ENCODE results near the gene FOXE3.

DNA sequence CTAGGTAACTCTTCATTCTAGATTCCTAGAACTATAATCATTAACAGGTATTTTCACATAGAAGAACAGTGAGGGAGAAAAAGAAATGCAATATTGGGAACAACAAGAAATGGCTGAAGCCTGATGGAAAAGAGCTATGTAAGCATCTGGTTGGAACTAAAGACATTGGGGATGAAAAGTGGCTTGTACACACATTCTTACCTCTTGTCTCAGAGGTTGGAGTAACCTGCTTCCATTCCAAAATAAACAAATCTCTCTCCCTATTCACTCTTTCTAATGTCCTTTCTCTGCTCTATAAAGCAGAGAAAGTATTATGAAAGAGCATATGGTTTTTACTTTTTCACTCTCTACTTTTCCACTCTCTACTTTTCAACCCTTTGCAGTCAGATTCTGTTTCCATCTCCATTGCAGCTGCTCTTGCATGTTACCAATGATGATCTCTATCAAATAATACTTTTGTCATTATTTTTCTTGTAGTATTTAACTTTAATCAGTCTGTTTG lies 45.0 kb upstream of the FOXE3 start:
- TF ChIP-seq, protein P1, sequence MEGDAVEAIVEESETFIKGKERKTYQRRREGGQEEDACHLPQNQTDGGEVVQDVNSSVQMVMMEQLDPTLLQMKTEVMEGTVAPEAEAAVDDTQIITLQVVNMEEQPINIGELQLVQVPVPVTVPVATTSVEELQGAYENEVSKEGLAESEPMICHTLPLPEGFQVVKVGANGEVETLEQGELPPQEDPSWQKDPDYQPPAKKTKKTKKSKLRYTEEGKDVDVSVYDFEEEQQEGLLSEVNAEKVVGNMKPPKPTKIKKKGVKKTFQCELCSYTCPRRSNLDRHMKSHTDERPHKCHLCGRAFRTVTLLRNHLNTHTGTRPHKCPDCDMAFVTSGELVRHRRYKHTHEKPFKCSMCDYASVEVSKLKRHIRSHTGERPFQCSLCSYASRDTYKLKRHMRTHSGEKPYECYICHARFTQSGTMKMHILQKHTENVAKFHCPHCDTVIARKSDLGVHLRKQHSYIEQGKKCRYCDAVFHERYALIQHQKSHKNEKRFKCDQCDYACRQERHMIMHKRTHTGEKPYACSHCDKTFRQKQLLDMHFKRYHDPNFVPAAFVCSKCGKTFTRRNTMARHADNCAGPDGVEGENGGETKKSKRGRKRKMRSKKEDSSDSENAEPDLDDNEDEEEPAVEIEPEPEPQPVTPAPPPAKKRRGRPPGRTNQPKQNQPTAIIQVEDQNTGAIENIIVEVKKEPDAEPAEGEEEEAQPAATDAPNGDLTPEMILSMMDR (IDR thresholded peaks at IDR 0.05; ENCODE audit: low read length), result no peak
- TF ChIP-seq EZH2phosphoT487 (IDR thresholded peaks at IDR 0.05; ENCODE audit: low read length) (no peak), EZH2 (optimal IDR thresholded peaks at IDR 0.05; ENCODE audit: low read depth, low read length) (no peak)
